Stimulated activated CD8-positive, alpha-beta memory T cell treated with anti-CD3 and anti-CD28 coated beads, Interleukin-4, amount 100 ng/mL, for 4 hours (primary cell): Measurements from ENCODE around the gene GJD3.

Source experiments
- DNase-seq, 2 donors: peaks; one replicate each; pipeline ENCODE4 v3.0.0-alpha.2; 2020; ENCODE audit warnings: low read depth in 2 of 2, low spot score in 1 of 2

The GJD3 gene

DNA sequence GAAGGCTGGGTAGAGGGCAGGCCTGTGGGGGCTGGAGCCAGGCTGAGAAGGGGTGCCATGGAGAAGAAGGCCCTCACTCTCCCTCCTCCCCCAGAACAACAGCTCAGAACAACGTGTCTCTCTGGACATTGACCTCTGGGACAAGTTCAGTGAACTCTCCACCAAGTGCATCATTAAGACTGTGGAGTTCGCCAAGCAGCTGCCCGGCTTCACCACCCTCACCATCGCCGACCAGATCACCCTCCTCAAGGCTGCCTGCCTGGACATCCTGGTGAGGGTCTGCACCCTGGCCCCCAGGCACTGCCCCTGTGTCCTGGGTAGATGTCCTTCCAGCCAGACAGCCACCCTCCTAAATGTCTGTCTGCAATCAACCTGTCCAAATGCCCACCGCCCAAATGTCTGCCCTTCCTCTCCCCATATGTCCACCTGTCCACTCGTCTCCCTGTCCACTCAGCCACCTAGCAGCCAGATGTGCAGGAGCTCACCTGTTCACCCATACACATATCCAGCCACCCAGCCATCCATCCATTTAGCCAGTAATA lies 12.2 kb downstream of the GJD3 start:
- DNase-seq = no peak

DNA sequence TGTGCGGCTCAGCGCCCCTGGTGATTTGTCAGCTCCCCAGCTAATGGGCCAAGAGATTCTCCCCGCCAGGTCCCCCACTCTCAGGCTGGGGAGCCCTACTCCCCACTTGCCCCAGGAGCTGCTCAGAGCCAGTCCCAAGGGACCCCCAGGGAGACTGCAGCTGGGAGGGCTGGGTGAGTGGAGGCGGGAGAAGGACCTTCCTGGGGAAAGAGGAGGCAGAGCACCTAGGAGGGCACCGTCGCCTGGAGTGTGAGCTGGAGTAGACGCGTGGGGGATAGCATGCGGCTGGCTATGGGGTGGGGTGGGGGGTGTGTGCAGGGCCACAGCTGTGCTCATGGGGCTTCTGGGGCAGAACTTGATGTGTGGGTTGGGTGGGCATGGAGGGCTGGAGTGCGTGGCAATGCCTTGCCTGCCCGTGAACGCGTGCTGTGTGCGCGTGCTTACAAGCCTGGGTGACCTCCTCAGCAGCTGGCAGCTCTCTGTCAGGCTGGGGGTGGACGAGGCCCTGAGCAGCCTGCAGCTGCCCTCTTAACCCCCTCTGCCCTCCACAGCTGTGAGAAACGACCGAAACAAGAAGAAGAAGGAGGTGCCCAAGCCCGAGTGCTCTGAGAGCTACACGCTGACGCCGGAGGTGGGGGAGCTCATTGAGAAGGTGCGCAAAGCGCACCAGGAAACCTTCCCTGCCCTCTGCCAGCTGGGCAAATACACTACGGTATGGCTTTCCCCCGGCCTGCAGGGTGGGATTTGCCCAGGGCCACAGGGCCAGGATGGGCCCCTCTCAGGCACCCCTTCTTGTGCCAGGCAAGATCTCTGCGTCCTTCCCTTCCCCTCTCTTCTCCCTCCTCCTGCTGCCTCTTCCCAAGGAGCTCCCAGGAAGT lies 12.9 kb downstream of the GJD3 start:
- no peak for DNase-seq

DNA sequence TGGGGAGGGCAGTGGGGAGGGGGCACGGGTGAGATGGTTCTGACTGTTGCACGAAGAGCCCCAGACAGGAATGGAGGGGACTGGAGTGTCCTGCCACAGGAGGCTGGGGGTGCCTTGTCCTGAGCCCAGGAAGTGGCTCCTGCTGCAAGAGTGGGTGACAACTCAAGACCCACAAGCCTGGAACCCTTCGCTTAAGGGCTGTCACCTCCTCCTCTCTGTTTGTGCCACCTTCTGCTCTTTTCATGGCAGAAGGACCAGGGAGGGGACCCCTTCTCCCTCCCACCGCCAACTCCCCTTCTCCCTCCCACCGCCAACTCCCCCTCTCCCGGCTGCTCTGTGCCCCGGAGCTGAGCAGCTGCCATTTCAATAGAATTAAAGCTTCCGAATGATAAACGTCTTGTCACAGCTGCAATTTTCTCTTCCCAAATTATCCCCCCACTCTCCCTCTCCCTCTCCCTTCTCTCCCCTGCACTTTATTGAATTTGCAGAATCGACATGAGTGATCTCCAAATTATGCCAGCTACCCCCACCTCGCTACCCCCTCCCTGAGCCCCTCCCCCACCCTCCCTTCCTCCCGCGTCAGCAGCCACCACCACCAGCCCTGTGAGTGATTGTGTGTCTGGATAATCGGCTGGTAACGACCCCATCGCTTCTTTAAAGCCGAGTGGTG lies 13.7 kb downstream of the GJD3 start:
- DNase-seq = no peak

DNA sequence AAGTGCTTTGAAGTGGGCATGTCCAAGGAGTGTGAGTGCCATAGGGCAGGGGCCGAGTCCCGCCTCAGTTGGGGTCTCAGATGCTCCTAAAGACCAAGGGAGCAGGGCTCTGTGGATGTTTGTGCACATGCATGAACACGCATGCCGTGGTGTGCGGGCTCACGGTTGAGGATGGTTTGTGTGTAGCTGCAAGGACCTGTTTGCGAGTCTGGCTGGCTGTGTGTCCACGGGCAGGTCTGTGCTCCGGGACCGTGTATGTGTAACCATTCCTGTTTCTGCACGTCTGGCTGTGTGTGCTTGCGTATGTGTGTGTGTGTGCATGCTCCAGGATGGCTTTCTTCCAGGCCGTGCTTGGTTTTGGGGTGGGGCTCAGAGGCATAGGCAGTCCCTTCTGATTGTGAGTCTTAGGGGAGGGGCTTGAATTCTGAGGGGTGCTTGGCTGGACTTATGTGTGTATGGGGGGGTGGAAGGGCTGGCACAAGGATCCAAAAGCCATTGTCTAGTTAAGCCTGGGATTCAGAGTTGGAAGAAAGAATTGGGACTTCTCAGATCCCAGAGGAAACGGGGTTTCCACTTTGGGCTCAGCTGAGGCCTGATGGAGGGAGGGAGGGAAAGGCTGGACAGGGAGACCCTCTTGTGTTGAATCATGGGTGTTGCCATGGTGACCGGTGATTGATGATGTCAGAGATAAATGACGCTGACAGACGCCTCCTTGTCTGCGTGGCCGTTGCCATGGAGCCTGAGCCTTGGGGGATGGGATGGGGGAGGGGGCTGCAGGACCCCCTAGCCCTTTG lies 14.4 kb downstream of the GJD3 start:
- no peak for DNase-seq

DNA sequence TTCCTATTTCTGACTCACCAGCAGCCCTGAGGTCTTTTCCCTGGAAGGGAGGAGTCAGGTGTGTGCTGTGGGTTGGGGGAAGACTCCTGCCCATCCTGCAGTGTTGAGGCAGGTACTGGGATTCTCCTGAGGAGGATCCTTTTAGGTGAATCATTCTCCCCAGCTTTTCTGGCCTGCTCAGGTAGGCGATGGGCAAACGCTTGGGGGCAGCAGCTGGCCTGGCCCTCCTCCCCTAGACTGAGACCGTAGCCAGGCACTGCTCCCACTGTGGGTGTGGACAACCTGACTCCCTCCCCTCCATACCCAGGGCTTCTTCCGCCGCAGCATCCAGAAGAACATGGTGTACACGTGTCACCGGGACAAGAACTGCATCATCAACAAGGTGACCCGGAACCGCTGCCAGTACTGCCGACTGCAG lies 15.1 kb downstream of the GJD3 start:
- no peak for DNase-seq

DNA sequence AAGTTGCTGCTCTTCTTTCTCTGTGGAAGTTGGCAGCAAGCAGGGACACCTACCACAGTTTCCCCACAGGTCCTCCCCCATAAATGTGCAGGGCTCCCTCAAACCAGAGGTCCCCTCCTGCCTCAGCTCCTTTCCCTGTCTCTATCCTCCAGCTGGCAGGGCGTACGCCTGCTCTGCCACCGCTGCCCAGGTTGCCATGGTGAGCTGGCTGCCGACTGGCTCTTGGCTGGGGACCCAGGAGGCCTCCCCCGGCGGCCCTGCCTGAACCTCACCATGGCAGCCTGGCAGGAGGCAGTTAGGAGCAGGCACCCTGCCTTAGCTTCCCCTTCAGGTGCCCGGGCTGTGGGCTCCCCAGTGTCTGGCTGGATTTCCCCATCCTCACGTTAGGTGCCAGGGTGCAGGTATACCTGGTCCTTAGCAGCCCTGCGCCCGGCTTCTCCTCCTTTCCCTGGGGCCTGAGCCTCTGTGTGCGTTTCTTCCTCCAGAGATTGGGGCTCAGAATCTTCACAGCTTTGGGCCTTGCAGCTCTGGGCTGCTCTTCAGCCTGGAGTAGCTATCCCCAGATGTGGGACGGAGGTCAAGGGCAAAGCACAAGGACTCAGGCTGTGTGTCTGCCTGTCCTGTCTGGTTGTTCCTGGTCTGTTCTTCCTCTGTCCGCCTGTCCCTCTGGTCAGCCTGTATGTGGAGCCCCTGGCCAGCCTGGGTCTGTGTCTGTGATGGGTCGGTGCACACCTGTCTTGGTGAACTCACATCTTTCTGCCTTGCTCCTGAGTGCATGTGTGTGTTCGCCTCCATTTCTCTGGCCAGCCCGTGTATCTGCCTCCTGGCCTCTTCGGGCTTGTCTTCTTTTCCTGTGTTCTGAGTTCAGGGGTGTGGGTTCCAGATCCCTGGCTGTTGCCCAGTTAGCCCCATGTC lies 15.7 kb downstream of the GJD3 start:
- DNase-seq = no peak

DNA sequence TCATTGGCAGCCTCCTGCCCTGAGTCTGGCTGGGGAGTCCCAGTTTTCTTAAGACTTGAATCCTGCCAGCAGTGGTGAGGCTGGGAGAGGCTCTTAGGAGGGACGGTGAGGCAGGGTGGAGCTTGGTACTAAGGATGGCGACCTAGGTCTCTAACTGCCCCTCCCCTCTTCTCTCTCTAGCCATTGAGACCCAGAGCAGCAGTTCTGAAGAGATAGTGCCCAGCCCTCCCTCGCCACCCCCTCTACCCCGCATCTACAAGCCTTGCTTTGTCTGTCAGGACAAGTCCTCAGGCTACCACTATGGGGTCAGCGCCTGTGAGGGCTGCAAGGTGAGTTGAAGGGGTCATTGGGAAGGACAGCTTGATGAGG lies 16.4 kb downstream of the GJD3 start:
- no peak for DNase-seq

DNA sequence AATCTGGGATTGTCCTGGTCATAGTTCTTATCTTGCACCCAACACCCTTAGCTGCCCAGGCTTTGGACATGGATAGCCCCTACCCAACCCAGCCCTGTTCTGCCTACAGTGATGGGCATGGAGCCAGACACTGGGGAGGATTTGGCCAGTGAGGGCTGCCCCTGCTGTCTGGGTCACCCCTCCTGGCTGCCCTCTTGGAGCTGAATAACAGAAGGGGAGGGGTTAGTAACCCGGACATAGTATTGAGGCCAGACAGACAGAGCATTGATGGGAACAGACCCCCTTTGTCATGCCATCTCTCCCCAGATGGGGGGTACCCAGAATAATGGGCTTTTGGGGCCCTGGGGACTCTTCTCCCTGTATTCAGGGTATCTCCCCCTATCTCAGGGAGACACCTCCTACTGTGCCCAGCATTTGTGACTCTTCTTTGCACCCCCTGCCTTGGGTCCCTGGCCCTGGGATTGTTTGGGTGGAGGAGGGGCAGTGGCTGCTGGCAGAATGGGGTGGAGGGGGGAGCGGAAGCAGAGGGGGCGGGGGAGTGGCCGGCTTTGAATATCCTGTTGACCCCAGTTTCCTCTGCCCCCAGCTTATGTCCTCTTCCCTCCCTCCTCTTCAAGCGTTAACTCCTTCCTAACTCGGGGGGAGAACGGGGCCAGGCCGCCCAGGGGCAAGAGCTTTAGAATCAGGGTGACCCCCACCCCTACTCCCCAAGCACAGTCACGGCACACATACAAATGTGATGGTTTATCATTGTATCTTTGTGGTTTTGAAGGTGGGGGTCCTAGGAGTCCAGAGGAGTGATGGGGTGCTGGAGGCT lies 17.0 kb downstream of the GJD3 start:
- no peak for DNase-seq

DNA sequence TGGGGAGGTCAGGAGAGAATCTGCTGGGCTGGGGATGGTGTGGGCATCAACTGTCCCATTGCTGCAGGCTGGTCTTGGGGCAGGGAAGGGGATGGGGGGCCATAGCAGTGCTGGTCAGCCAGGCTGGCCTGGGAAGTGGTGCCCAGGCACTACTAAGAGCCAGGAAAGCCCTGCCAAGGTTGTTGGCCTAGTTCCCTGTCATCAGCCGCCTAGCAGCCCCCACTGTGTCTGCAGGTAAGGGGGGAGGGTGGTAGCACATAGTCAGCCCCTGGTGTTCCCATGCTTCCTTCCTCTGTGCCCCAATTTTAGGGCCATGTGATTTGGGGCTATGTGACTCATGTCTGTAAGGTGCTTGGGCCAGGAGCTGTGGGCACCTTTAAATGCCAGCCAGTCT lies 17.8 kb downstream of the GJD3 start:
- no peak for DNase-seq

DNA sequence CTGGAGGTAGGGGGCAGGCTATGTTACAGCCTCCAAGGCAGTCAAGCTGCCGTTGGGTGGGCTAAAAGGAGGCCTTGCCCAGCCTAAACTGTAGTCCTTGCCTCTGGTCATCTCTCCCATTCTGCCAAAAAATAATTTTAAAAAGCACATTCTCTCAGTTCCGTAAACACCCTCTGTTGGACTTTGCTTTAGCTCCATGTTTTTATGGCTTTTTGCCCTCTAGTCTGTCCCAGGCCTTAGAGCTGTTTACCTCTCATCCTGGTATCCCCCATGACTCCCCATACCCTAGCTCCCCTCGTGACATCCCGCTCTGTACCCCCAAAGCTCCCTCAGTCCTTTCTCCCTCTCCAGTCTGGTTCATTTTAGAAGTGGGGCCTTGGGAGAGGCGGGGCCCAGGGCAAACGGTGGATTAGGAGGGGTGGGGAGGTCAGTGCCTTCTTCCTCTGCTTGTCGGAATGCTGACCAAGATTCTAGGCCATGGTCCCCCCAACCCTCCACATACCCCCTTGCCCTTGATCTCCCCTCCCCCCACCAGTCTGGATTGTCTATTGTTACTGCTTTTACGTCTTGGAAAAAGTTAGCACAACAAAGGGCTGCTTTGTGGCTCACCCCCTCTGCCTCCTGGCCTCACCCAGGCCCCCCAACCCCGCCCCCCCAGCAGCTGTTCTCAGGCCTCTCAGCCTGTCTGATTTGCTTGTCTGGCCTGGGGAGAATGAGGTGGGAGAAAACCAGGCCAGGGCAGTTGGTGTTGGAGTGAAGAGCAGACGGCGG lies 18.4 kb downstream of the GJD3 start:
- DNase-seq = no peak

DNA sequence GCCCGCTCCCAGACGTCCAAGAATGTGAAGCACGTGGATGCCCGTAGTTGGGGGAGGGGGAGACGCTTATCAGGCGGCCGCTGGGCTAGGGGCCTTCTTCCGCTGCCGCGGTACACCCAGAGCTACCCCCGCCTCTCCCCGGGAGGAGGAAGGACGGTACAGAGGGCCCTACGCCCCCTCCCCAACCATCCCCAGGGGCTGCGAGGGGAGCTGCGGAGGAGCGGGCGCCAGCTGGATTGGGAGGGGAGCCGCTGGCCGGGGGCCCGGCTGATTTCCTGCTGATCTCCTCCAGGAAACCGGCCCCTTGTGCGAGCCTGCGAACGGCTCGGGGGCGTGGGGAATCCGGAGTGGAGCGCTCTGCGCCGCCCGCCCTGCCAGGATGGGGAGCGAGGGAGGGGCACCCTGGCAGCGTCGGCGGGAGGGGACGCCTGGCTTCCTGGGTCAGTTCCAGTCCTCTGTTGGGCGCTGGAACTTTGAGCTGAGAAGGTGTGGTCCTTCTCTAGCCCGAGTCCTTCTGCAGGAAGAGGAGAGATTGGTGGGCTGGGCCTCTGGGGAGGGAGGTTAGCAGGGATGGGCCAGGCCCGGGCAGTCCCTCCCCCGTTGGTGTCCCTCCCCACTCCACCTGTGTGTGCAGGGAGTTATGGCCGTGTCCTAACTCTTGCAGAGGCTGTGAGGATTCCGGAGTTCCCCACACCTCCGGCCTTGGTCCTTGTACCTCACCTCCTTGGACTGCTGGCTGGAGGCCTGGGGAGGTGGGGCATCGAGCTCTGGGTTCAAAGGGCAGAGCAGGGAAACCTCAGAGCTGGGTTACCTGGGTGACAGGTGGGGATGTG lies 19.2 kb downstream of the GJD3 start:
- no peak for DNase-seq

DNA sequence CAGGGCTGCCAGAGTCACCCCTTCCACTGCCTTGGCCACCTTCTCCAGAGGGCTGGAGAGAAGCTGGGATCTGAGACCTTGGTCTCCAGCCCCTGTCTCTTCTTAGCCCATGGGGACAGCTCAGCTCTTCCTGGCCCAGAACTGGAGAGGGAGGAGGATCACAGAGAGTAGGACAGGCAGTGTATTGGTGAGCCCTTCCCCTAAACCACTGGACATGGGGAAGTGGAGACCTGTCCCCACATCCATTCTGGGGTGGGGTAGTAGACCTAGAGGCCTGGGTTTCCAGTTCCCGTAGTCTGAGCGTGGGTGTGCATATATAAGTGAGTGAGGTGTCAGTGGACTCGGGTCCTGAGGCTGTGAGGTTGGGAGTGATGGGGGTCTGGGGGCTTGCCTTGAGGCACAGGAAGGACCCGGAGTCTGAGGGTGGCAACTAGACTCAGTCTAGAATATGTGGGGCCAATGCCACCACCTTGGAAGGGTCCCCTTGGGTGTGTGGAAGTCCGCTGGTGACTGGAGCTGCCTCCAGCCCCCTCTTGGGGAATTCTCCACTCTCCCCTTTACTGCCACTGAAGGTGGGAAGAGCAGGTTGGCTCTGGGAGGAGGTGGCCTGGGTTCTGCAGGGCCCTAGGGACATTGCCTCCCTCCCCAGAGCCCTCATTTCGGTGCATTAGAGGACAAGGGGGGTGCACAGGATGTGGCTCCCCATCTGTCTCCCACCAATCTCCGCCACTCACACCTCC lies 19.9 kb downstream of the GJD3 start:
- no peak for DNase-seq

DNA sequence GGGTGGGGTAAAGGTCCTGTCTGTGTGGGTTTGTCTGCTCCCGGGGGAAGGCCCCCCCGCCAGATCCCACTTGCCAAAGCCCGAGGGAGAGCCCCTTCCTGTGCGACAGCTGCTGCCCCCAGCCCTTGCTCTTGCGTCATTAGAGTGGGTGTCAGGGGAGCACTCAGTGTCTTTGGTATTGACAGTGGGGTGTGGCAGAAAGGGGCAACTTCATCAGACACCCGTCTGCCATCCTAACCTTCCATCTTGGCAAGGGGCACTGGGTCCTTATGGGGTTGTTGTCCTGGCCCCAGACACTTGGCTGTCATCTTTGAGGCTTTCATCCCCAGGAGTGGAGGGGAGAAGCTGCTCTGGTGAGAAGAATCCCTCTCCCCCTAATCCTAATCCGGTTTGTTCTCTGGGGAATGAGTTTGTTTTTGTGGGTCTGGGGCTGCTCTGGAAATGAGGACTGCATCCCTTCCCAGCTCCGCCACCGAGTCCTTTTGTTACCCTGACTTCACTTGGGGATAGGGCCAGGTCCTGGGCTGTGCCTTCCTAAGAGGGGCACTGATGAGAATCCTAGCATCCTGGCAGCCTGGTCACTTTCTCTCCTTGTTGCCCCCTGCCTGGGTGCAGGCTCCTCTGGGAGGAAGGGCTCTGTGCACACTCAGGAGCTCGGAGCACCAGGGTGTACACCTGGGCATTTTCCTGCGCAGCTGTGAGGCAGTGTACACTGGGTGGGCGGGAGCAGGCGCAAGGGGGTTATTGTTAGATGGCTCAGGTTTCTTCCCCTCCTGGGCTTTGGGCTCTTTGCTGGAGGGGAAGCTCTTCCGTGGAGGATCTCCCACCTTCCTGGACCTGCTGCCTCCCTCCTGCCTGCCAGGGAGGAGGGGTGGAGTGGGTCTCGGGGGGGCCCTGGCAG lies 21.1 kb downstream of the GJD3 start:
- DNase-seq = no peak

DNA sequence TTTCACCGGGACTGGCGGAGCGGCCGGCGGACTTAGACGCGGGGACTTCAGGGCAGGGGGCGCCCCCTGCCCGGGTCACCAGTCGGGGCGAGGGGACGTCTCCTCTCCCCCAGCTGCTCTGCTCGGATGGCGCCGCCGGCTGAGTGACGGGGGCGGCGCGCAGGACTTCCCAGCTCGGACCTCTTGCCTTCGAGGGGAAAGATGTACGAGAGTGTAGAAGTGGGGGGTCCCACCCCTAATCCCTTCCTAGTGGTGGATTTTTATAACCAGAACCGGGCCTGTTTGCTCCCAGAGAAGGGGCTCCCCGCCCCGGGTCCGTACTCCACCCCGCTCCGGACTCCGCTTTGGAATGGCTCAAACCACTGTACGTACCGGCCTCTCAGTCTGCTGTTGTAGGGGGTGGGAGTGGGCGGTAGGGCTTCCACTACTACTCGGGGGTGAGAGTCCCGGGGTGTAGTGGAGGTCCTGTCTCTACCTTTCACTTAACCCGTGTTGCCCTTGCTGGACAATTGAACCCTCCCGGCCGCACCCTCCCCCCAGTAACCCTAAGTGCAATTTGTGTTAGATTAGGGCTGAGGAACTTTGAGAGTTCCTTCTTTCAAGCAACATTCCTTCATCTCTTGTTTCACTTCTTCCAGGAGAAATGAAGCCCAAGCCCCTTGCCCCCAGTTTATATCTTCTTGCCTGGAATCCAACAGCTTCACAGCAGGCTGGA lies 21.9 kb downstream of the GJD3 start:
- no peak for DNase-seq

DNA sequence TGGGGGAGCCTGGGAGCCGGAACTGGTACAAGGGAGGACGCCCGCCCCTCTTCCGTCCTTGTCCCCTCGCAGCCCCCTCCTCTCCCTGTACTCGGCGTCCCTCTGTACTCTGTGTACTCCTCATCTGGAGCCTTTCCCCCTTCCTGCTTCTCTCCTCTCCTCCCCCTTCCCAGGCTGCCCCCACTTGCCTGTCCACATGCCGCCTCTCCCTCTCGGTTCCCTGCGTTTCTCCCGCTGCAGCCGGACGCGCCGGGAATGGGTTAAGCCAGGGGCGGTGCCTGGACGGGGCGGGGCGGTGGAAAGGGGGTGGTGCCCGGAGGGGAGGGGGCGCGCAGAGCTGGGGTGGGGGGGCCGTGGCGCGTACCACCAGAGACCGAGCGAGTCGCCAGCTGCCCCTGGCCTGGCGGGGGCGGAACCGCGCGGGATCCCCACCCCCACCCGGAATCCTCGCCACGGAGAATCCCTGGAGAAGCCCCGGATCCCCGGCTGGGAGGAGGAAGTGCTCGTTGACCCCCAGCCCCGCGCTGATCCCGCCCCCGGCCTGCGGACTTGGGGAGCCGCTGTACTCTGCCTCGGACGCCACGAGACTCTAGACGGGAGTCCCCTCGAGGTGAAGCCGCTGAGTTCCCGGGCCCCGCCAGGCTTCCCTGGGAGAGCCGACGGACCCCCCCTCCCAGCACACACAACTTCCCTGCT lies 22.6 kb downstream of the GJD3 start:
- no peak for DNase-seq
